ENCODE data around the gene RNF215.
"Not testable (repeated sequence)": the region's sequence is repeated elsewhere in the genome, so short reads cannot be mapped to it uniquely, and the experiment has no call there.

The RNF215 gene

GRCh38 chr22:30402028-30402765 lies 15.0 kb upstream of the RNF215 start:
- H3K27ac ChIP-seq (ENCODE audit: low read length): no peak overlapping the region
- no peak overlapping the region for H3K9ac ChIP-seq (ENCODE audit: low read length)
- no peak overlapping the region for H3K4me2 ChIP-seq (ENCODE audit: low read length)
- H3K9me3 ChIP-seq (ENCODE audit: insufficient read depth, low read length): no peaks in the 10 kb centered on the region
- TF ChIP-seq EZH2phosphoT487 (IDR thresholded peaks at IDR 0.05; ENCODE audit: low read depth) (no peak), CTCF (IDR thresholded peaks at IDR 0.05; ENCODE audit: low read depth, low read length) (no peak)
- H3K36me3 ChIP-seq (replicated peaks; ENCODE audit: low read depth, low read length): peaks cover 8% of the 10 kb centered on the region
- 0 out of 2 replicates have a peak, but pooled peaks cover 7% of the 10 kb centered on the region for H3K27me3 ChIP-seq (ENCODE audit: low read depth, low read length)
- H2AFZ ChIP-seq (ENCODE audit: low read depth, low read length): no peak overlapping the region
- no peaks in the 10 kb centered on the region for H4K20me1 ChIP-seq (ENCODE audit: insufficient read depth, low read length)
- peaks cover 8% of the 10 kb centered on the region for H3K4me1 ChIP-seq (ENCODE audit: low read length)
- H3K79me2 ChIP-seq (ENCODE audit: low read length): no peaks in the 10 kb centered on the region
- H3K4me3 ChIP-seq (ENCODE audit: low read length): no peak overlapping the region

GRCh38 chr22:30401024-30401423 lies 13.8 kb upstream of the RNF215 start:
- H3K4me3 ChIP-seq (ENCODE audit: low read length); H3K9ac ChIP-seq (ENCODE audit: low read length); H4K20me1 ChIP-seq (ENCODE audit: insufficient read depth, low read length); H3K9me3 ChIP-seq (ENCODE audit: insufficient read depth, low read length); H3K27ac ChIP-seq (ENCODE audit: low read length); H3K36me3 ChIP-seq (replicated peaks; ENCODE audit: low read depth, low read length); H3K79me2 ChIP-seq (ENCODE audit: low read length); H3K4me2 ChIP-seq (ENCODE audit: low read length); H3K27me3 ChIP-seq (ENCODE audit: low read depth, low read length); H2AFZ ChIP-seq (ENCODE audit: low read depth, low read length): not testable (repeated sequence)
- H3K4me1 ChIP-seq (ENCODE audit: low read length): peaks cover 13% of the 10 kb centered on the region

- Histone ChIP-seq H3K4me1 (ENCODE audit: low read length) (peaks cover 13% of the 10 kb centered on the region), H3K9ac (ENCODE audit: low read length) (no peak overlapping the region), H3K79me2 (ENCODE audit: low read length) (no peaks in the 10 kb centered on the region), H3K27me3 (ENCODE audit: low read depth, low read length) (0 out of 2 replicates have a peak, but pooled peaks cover 7% of the 10 kb centered on the region), H2AFZ (ENCODE audit: low read depth, low read length) (no peak overlapping the region), H3K4me2 (ENCODE audit: low read length) (no peak overlapping the region), H3K4me3 (ENCODE audit: low read length) (no peak overlapping the region), H3K36me3 (replicated peaks; ENCODE audit: low read depth, low read length) (no peaks in the 10 kb centered on the region), H4K20me1 (ENCODE audit: insufficient read depth, low read length) (no peaks in the 10 kb centered on the region), H3K27ac (ENCODE audit: low read length) (no peak overlapping the region), H3K9me3 (ENCODE audit: insufficient read depth, low read length) (no peaks in the 10 kb centered on the region)
- TF ChIP-seq EZH2phosphoT487 (IDR thresholded peaks at IDR 0.05; ENCODE audit: low read depth) (no peak), CTCF (IDR thresholded peaks at IDR 0.05; ENCODE audit: low read depth, low read length) (no peak)
Measured at GRCh38 chr22:30400159-30400558, 12.9 kb upstream of the RNF215 start.

DNA sequence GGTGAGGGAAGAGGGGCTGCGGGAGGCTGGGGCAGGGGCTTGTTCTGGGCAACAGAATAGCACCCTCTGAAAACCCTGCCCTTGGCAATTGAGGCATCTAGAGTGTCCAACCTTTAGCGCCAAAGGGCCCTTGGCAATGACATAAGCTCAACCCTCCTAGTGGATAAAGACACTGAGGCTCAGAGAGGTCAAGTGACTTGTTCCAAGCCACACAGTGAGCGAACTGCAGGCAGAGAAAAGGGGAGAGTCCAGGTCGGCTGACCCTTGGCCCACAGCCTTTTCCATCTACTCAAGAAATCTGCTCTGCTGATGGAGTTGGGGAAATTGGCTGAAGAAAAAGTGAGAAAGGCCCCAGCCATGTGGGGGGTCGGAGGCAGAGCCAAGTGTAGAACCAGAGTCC lies 12.5 kb upstream of the RNF215 start:
- no peak overlapping the region for H3K4me2 ChIP-seq (ENCODE audit: low read length)
- peaks cover 13% of the 10 kb centered on the region for H3K4me1 ChIP-seq (ENCODE audit: low read length)
- no peaks in the 10 kb centered on the region for H3K79me2 ChIP-seq (ENCODE audit: low read length)
- H3K4me3 ChIP-seq (ENCODE audit: low read length): no peak overlapping the region
- no peak overlapping the region for H3K27ac ChIP-seq (ENCODE audit: low read length)
- 0 out of 2 replicates have a peak, but pooled peaks cover 7% of the 10 kb centered on the region for H3K27me3 ChIP-seq (ENCODE audit: low read depth, low read length)
- no peak overlapping the region for H3K9ac ChIP-seq (ENCODE audit: low read length)
- TF ChIP-seq EZH2phosphoT487 (IDR thresholded peaks at IDR 0.05; ENCODE audit: low read depth) (no peak), CTCF (IDR thresholded peaks at IDR 0.05; ENCODE audit: low read depth, low read length) (no peak)
- no peaks in the 10 kb centered on the region for H3K9me3 ChIP-seq (ENCODE audit: insufficient read depth, low read length)
- no peak overlapping the region for H2AFZ ChIP-seq (ENCODE audit: low read depth, low read length)
- no peaks in the 10 kb centered on the region for H4K20me1 ChIP-seq (ENCODE audit: insufficient read depth, low read length)
- no peaks in the 10 kb centered on the region for H3K36me3 ChIP-seq (replicated peaks; ENCODE audit: low read depth, low read length)

All from OCI-LY3 (cell line).